Liver (tissue), 2 donors: ENCODE results near the gene PRDX6.

ENCODE experiments used
- TF ChIP-seq, protein P1 (sequence below): fragments of 150-350 bp; IDR thresholded peaks from 2 replicates; pipeline ENCODE4 v1.5.1; 2017; ENCODE audit warnings: improper control_type of control experiment, low read depth, low read length; ENCODE audit not compliant: missing input control
- TF ChIP-seq, protein P2 (sequence below): IDR thresholded peaks from 2 replicates; pipeline ENCODE4 v1.6.1; 2016; ENCODE audit warnings: antibody characterized with exemption
- donor health status: healthy.

- TF ChIP-seq, protein P1, sequence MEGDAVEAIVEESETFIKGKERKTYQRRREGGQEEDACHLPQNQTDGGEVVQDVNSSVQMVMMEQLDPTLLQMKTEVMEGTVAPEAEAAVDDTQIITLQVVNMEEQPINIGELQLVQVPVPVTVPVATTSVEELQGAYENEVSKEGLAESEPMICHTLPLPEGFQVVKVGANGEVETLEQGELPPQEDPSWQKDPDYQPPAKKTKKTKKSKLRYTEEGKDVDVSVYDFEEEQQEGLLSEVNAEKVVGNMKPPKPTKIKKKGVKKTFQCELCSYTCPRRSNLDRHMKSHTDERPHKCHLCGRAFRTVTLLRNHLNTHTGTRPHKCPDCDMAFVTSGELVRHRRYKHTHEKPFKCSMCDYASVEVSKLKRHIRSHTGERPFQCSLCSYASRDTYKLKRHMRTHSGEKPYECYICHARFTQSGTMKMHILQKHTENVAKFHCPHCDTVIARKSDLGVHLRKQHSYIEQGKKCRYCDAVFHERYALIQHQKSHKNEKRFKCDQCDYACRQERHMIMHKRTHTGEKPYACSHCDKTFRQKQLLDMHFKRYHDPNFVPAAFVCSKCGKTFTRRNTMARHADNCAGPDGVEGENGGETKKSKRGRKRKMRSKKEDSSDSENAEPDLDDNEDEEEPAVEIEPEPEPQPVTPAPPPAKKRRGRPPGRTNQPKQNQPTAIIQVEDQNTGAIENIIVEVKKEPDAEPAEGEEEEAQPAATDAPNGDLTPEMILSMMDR, result no peak
- TF ChIP-seq, protein P2, sequence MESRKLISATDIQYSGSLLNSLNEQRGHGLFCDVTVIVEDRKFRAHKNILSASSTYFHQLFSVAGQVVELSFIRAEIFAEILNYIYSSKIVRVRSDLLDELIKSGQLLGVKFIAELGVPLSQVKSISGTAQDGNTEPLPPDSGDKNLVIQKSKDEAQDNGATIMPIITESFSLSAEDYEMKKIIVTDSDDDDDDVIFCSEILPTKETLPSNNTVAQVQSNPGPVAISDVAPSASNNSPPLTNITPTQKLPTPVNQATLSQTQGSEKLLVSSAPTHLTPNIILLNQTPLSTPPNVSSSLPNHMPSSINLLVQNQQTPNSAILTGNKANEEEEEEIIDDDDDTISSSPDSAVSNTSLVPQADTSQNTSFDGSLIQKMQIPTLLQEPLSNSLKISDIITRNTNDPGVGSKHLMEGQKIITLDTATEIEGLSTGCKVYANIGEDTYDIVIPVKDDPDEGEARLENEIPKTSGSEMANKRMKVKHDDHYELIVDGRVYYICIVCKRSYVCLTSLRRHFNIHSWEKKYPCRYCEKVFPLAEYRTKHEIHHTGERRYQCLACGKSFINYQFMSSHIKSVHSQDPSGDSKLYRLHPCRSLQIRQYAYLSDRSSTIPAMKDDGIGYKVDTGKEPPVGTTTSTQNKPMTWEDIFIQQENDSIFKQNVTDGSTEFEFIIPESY, result no peak
These were observed 12.8 kb downstream of the PRDX6 start for GRCh38 chr1:173489929-173490328.
